ENCODE data around the gene MYBPC2.

DNA sequence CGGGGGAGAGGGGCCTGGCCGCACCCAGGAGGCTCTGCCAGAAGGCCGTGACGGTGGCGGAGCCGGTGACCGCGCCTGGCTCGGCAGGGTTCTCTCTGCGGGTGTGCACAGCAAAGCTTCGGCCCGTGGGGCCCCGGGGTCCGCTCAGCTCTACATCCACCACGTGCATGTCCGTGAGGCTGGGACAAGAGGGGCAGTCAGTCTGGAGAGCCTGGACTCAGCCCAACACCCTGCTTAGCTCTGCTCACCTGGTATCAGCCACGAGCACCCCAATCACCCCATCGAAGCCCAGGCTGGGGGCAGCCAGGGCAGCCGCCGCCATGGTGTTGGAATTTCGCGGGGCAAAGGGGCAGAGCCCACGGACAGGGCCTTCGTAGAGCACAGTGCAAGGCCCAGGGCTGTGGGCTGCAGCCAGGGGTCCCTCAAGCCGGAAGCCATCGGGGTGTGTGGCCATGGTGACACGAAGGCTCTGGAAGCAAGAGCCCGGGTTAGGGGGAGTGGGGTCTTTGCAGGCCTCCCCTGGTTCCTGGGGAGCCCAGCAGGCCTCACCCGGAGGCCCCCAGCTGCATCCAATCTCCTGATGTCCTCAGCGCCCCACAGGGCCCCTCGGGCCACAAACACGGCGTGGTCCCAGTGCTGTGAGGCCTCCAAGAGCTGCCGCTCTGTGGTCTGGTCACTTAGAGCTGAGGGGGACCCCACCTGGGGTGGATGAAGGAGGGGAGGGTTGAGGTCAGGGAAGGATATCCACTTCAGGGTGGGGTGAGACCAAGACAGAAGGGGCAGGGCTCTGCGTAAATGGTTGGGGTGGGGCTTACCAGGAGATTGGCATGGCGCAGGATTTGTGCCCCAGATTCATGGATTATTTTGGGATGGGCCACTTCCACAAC is 79.7 kb downstream of the MYBPC2 start:
- TF ChIP-seq, protein P1, sequence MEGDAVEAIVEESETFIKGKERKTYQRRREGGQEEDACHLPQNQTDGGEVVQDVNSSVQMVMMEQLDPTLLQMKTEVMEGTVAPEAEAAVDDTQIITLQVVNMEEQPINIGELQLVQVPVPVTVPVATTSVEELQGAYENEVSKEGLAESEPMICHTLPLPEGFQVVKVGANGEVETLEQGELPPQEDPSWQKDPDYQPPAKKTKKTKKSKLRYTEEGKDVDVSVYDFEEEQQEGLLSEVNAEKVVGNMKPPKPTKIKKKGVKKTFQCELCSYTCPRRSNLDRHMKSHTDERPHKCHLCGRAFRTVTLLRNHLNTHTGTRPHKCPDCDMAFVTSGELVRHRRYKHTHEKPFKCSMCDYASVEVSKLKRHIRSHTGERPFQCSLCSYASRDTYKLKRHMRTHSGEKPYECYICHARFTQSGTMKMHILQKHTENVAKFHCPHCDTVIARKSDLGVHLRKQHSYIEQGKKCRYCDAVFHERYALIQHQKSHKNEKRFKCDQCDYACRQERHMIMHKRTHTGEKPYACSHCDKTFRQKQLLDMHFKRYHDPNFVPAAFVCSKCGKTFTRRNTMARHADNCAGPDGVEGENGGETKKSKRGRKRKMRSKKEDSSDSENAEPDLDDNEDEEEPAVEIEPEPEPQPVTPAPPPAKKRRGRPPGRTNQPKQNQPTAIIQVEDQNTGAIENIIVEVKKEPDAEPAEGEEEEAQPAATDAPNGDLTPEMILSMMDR (IDR thresholded peaks at IDR 0.05; ENCODE audit: insufficient read depth, low read length, poor library complexity, severe bottlenecking): no peak
- no peak for TF ChIP-seq EZH2phosphoT487 (conservative IDR thresholded peaks at IDR 0.05; ENCODE audit: low read length)
